ENCODE measurements around the gene TRIM7.

GRCh38 chr5:181248277-181248676 lies 43.3 kb upstream of the TRIM7 start:
- TF ChIP-seq CREM (IDR thresholded peaks at IDR 0.05; ENCODE audit: low read depth) (no peak), ZKSCAN8 (CRISPR knock-in tag; IDR thresholded peaks at IDR 0.05) (no peak)
